Measurements from ENCODE around the gene VSX2.

Gene VSX2

DNA sequence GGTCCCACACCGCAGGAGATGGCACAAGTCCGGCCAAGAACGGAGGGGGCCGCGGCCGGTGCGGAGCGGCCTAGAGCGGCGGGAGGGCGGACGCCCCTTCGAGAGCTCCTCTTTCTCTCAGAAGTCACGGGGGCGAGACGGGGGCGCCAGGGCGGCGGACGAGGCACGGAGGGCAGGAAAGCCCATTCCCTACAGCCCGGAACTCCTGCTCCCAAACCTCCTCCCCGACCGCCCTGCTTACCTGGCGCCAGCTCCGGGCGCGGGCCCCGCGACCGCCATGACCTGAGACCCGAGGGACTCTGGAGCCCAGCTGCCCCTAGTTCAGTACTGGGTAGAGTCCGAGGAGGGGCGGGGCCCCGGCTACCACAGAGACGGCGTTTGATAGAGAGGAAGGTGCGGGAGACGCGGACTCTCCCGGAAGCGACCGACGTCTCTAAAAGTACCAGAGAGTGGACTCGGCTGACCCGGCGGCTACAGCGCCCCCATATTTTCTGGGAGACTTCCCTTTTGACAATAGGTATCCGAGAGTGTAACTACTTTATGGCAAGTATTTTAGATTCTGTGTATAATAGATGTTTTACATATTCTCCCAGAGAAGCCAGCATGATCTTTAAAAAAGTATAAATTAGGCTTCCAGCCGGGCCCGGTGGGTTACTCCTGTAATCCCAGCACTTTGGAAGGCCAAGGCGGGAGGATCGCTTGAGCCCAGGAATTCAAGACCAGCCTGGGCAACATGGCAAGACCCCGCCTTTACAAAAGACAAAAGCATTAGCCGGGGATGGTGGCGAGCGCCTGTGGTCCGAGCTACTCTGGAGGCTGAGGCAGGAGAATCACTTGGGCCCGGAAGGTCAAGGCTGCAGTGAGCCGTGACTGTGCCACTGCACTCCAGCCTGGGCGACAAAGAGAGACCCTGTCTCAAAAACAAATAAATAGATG is 63.7 kb downstream of the VSX2 start, which contains the start of gene ABCD4:
TSS of gene ABCD4 (minus strand) at position 301 of the 936 bp plus-strand sequence. CDS start at position 279, 22 bp downstream.
- peak; percentile 83 for DNase-seq (ENCODE audit: low spot score)

DNA sequence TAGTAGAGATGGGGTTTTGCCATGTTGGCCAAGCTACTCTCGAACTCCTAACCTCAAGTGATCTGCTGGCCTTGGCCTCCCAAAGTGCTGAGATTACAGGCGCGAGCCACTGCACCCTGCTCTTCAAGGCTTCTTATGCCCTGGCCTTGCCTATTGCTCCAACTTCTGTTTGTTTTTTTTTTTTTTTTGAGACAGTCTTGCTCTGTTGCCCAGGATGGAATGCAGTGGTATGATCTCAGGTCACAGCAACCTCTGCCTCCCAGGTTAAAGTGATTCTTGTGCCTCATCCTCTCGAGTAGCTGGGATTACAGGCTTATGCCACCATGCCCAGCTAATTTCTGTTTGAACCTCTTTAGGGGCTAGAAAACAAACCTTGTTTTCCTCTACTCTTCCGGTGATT is 69.4 kb downstream of the VSX2 start:
- DNase-seq (ENCODE audit: low spot score): no peak

GRCh38 chr14:74309125-74310022 is 70.1 kb downstream of the VSX2 start:
- no peak for DNase-seq (ENCODE audit: low spot score)

GRCh38 chr14:74312161-74312560 is 72.9 kb downstream of the VSX2 start:
- DNase-seq (ENCODE audit: low spot score): no peak

Data from COLO829 (cell line).